ENCODE data around the gene ASPG.

The ASPG gene

GRCh38 chr14:104162495-104162894 is 77.0 kb downstream of the ASPG start:
- no peak for DNase-seq (ENCODE audit: low spot score)

- no peak for DNase-seq (ENCODE audit: low spot score)
Measured at GRCh38 chr14:104163541-104163940, 78.0 kb downstream of the ASPG start.

- DNase-seq (ENCODE audit: low spot score): no peak
Measured at GRCh38 chr14:104164041-104164440, 78.5 kb downstream of the ASPG start.

- DNase-seq (ENCODE audit: low spot score): no peak
Measured at GRCh38 chr14:104164512-104164911, 79.0 kb downstream of the ASPG start.

All from CD4-positive, alpha-beta T cell treated with Interleukin-6 at 100 ng/mL for 8 hours (primary cell).